IPS-20b (cell line): ENCODE results near the gene TMEM132A.

Source experiments
- H3K27ac ChIP-seq: one replicate; pipeline ENCODE4 v1.5.1; 2013; ENCODE audit warnings: low read length
- H3K27me3 ChIP-seq: 2 replicates; pipeline ENCODE4 v1.6.1; 2013; ENCODE audit warnings: mild to moderate bottlenecking, low read length, inconsistent platforms; ENCODE audit not compliant: insufficient read depth
- H3K36me3 ChIP-seq: 2 replicates; pipeline ENCODE4 v1.6.1; 2013; ENCODE audit warnings: low read depth, mild to moderate bottlenecking, inconsistent platforms, low read length, moderate library complexity; ENCODE audit not compliant: insufficient read depth
- H3K4me1 ChIP-seq: 2 replicates; pipeline ENCODE4 v1.6.1; 2013; ENCODE audit warnings: mild to moderate bottlenecking, control low read depth, inconsistent platforms, low read length, moderate library complexity; ENCODE audit not compliant: insufficient read depth
- H3K4me3 ChIP-seq: 2 replicates; pipeline ENCODE4 v1.5.1; 2013; ENCODE audit warnings: mild to moderate bottlenecking, low read length, inconsistent platforms
- H3K9ac ChIP-seq: 2 replicates; pipeline ENCODE4 v1.6.1; 2013; ENCODE audit warnings: low read depth, mild to moderate bottlenecking, inconsistent platforms, low read length, moderate library complexity
- H3K9me3 ChIP-seq: 2 replicates; pipeline ENCODE4 v1.6.1; 2013; ENCODE audit warnings: mild to moderate bottlenecking, low read depth, low read length, inconsistent platforms; ENCODE audit not compliant: insufficient read depth

Gene TMEM132A

GRCh38 chr11:60933416-60934123, 9.3 kb downstream of the TMEM132A start:
- H3K27ac ChIP-seq: no peak overlapping the region
- H3K36me3 ChIP-seq: peaks cover 72% of the 10 kb centered on the region
- H3K4me1 ChIP-seq: no peaks in the 10 kb centered on the region
- H3K9me3 ChIP-seq: no peaks in the 10 kb centered on the region
- H3K27me3 ChIP-seq: no peaks in the 10 kb centered on the region
- no peak overlapping the region for H3K4me3 ChIP-seq
- no peak overlapping the region for H3K9ac ChIP-seq

DNA sequence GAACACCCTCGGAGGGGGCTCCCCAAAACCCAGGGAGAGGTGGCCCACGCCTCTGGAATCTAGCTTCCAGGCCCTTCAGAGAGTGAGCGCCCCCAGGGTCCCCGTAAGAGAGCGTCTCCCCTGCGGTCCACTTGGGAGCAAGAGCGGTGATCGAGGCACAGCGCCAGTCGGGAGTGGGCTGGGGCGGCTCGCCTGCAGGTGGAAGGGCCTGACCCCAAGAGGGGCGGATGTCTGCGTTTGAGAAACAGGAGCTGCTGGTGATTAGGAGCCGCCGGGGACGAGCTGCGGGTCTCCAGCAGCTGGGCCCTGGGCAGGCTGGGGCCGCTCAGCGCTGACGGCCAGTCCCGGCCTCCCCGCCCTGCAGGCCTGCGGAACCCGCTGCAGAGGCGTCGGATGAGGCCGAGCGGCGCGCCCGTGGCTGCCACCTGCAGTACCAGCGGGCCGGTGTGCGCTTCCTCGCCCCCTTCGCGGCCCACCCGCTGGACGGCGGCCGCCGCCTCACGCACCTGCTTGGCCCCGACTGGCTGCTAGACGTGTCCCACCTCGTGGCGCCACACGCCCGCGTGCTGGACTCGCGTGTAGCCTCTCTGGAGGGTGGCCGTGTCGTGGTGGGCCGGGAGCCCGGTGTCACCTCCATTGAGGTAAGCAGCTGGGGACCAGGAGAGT, 10.0 kb downstream of the TMEM132A start:
- Histone ChIP-seq H3K27ac (no peak overlapping the region), H3K4me3 (no peak overlapping the region), H3K9me3 (no peaks in the 10 kb centered on the region), H3K27me3 (no peaks in the 10 kb centered on the region), H3K9ac (no peak overlapping the region), H3K36me3 (peaks cover 66% of the 10 kb centered on the region), H3K4me1 (no peaks in the 10 kb centered on the region)

DNA sequence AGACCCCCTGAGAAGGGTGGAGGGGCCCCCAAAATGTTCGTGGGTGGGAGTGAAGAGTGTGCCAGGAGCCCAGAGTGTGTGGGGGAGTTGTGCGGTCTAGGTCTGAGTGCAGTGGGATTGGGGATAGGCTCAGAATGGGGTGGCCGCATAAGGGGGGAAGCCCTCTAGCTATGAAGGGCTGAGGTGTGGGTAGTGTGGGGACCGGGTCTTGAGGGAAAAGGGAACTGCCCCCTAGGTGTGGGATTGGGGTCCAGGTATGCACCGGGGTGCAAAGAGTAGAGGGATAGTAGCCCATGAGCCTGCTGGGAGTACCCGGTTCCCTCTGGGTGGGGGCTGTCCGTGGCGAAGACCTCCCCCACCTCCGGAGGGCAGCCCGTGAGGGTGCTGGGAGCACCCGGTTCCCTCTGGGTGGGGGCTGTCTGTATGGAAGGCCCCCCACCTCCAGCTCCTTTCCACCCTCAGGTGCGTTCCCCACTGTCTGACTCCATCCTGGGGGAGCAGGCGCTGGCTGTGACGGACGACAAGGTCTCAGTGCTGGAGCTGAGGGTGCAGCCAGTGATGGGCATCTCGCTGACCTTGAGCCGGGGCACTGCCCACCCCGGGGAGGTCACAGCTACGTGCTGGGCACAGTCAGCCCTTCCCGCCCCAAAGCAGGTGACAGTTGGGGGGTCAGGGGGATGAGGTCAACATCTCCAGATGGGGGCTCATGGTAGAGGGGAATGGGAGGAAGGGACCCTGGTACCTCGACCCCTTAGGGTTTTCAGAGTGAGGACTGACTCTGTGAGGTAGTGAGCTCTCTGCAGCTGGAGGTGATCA, 10.7 kb downstream of the TMEM132A start:
- H3K4me1 ChIP-seq: no peaks in the 10 kb centered on the region
- H3K4me3 ChIP-seq: no peak overlapping the region
- no peak overlapping the region for H3K9ac ChIP-seq
- H3K27ac ChIP-seq: no peak overlapping the region
- H3K9me3 ChIP-seq: no peaks in the 10 kb centered on the region
- H3K36me3 ChIP-seq: peaks cover 58% of the 10 kb centered on the region
- H3K27me3 ChIP-seq: no peaks in the 10 kb centered on the region

DNA sequence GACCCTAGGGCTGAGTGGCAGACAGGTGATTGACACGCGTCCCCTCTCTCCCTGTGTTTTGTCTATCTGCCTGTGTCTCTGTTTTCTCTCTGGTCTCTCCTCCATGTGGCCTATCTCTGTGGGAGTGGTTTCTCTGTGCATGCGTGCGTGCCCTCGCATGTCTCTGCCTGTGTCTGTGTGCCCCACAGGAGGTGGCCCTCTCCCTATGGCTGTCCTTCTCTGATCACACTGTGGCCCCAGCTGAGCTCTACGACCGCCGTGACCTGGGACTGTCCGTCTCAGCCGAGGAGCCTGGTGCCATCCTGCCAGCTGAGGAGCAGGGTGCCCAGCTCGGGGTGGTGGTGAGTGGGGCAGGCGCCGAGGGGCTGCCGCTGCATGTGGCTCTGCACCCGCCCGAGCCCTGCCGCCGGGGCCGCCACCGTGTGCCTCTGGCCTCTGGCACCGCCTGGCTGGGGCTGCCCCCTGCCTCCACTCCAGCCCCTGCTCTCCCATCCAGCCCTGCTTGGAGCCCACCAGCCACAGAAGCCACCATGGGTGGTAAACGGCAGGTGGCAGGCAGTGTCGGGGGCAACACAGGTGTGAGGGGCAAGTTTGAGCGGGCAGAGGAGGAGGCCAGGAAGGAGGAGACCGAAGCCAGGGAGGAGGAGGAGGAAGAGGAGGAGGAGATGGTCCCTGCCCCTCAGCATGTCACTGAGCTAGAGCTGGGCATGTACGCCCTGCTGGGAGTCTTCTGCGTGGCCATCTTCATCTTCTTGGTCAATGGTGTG, 11.6 kb downstream of the TMEM132A start:
- Histone ChIP-seq H3K27me3 (no peaks in the 10 kb centered on the region), H3K27ac (no peak overlapping the region)

GRCh38 chr11:60936467-60937143, 12.3 kb downstream of the TMEM132A start:
- no peak overlapping the region for H3K27ac ChIP-seq
- H3K9me3 ChIP-seq: no peaks in the 10 kb centered on the region
- H3K36me3 ChIP-seq: peaks cover 43% of the 10 kb centered on the region
- no peak overlapping the region for H3K4me3 ChIP-seq
- no peaks in the 10 kb centered on the region for H3K27me3 ChIP-seq
- H3K9ac ChIP-seq: no peak overlapping the region
- H3K4me1 ChIP-seq: no peaks in the 10 kb centered on the region

More for the DNA sequence above, 11.6 kb downstream of the TMEM132A start:
- Histone ChIP-seq H3K36me3 (peaks cover 51% of the 10 kb centered on the region), H3K9me3 (no peaks in the 10 kb centered on the region), H3K4me1 (no peaks in the 10 kb centered on the region), H3K4me3 (no peak overlapping the region), H3K9ac (no peak overlapping the region)

DNA sequence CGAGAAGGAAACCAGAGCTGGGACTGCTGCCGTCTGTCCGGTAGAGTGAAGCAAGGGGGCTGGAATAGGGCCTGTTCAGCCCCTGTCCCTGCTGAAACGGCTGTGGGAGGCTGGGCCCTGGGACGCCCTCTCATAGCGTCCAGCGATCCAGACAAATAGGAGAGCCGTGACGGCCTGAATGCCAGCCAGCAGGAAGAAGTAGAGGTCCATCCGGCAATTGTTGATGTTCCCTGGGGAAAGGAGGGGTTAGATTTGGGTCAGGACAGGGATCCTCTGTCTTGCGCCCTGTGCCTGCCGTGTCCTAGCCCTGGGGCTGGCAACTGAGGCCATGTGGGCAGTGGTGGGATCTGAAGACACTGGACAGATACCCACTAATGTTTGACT, 12.9 kb downstream of the TMEM132A start:
- Histone ChIP-seq H3K36me3 (peaks cover 38% of the 10 kb centered on the region), H3K27me3 (no peaks in the 10 kb centered on the region), H3K27ac (no peak overlapping the region), H3K4me1 (no peaks in the 10 kb centered on the region), H3K4me3 (no peak overlapping the region), H3K9me3 (no peaks in the 10 kb centered on the region), H3K9ac (no peak overlapping the region)

DNA sequence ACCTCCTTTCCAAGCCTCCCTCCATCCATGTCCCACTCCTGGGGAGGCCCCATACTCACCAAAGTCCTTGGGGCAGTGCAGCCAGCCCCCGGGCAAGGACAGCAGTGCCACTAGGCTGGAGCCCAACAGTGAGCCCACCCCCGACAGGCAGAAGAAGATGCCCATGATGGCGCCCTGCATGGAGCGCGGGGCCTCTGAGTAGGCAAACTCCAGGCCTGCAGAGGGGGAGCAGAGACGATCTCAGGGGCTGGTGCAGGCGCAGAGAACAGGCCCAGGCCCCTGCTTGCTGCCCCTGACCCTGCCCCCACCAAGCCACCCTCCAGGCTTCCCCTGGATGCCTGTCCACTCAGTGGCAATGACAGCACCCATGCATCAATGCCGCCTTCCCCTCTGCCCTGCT, 13.6 kb downstream of the TMEM132A start:
- Histone ChIP-seq H3K27me3 (no peaks in the 10 kb centered on the region), H3K9me3 (no peaks in the 10 kb centered on the region), H3K27ac (no peak overlapping the region), H3K4me3 (no peak overlapping the region), H3K36me3 (peaks cover 32% of the 10 kb centered on the region; the same call in 1 of the 2 replicates), H3K4me1 (no peaks in the 10 kb centered on the region), H3K9ac (no peak overlapping the region)

DNA sequence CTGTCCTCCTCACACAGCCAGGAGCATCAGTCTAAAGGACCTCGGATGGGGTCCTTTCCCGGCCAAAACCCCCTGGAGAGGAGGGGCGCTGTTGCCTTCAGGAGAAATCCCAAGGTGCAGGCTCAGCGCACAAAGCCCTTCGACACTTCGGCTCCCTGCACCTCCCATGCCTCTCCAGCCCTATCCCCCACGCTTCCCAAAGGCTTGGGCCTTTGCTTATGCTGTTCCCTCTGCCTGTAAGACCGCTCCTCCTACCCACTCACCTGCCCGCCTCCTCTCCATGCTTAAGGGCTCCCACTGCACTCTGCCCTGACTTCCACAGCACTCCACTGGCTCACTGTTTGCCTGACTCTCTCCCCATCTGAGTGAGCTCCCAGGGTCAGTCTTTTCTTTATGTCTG, 14.2 kb downstream of the TMEM132A start:
- H3K27me3 ChIP-seq: no peaks in the 10 kb centered on the region
- peaks cover 26% of the 10 kb centered on the region; the same call in 1 of the 2 replicates for H3K36me3 ChIP-seq
- H3K4me1 ChIP-seq: no peaks in the 10 kb centered on the region
- H3K27ac ChIP-seq: no peak overlapping the region
- H3K4me3 ChIP-seq: no peak overlapping the region
- H3K9me3 ChIP-seq: no peaks in the 10 kb centered on the region
- H3K9ac ChIP-seq: no peak overlapping the region

GRCh38 chr11:60939301-60939700, 15.0 kb downstream of the TMEM132A start:
- Histone ChIP-seq H3K27me3 (no peaks in the 10 kb centered on the region), H3K4me3 (no peak overlapping the region), H3K4me1 (no peaks in the 10 kb centered on the region), H3K9me3 (no peaks in the 10 kb centered on the region), H3K36me3 (peaks cover 20% of the 10 kb centered on the region; the same call in 1 of the 2 replicates), H3K9ac (no peak overlapping the region), H3K27ac (no peak overlapping the region)

DNA sequence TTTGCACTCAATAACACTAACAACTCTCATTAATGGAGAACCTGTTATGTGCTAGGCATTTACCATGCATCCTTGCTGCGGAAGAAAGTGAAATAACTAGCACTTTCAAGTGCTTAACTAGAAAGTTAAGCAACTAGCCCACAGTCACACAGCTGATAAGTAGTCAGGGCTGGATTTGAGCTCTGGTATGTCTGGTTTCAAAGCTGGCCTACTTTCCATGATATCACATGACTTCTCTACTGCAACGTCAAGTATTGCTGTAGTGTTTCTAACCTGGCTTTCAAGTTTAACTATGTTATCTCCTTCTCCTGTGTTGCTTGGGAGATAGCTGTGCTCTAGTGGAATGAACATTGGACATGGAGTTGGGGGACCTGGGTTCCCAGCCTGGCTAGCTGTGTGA, 15.6 kb downstream of the TMEM132A start:
- Histone ChIP-seq H3K4me3 (no peak overlapping the region), H3K36me3 (peaks cover 20% of the 10 kb centered on the region; the same call in 1 of the 2 replicates), H3K27ac (no peak overlapping the region), H3K4me1 (no peaks in the 10 kb centered on the region), H3K27me3 (no peaks in the 10 kb centered on the region), H3K9ac (no peak overlapping the region), H3K9me3 (no peaks in the 10 kb centered on the region)
